HL-60/S4 (cell line): Measurements from ENCODE around the gene KIF16B.

ENCODE experiments used
- in situ Hi-C: fragments of 300-500 bp; cut with MboI; formaldehyde crosslinking; loops from 2 replicates; pipeline ENCODE4 v1.14.3; 2022; ENCODE audit warnings: low sequenced_read_pairs

The KIF16B gene, protein sequence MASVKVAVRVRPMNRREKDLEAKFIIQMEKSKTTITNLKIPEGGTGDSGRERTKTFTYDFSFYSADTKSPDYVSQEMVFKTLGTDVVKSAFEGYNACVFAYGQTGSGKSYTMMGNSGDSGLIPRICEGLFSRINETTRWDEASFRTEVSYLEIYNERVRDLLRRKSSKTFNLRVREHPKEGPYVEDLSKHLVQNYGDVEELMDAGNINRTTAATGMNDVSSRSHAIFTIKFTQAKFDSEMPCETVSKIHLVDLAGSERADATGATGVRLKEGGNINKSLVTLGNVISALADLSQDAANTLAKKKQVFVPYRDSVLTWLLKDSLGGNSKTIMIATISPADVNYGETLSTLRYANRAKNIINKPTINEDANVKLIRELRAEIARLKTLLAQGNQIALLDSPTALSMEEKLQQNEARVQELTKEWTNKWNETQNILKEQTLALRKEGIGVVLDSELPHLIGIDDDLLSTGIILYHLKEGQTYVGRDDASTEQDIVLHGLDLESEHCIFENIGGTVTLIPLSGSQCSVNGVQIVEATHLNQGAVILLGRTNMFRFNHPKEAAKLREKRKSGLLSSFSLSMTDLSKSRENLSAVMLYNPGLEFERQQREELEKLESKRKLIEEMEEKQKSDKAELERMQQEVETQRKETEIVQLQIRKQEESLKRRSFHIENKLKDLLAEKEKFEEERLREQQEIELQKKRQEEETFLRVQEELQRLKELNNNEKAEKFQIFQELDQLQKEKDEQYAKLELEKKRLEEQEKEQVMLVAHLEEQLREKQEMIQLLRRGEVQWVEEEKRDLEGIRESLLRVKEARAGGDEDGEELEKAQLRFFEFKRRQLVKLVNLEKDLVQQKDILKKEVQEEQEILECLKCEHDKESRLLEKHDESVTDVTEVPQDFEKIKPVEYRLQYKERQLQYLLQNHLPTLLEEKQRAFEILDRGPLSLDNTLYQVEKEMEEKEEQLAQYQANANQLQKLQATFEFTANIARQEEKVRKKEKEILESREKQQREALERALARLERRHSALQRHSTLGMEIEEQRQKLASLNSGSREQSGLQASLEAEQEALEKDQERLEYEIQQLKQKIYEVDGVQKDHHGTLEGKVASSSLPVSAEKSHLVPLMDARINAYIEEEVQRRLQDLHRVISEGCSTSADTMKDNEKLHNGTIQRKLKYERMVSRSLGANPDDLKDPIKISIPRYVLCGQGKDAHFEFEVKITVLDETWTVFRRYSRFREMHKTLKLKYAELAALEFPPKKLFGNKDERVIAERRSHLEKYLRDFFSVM (N-terminal part only)

DNA sequence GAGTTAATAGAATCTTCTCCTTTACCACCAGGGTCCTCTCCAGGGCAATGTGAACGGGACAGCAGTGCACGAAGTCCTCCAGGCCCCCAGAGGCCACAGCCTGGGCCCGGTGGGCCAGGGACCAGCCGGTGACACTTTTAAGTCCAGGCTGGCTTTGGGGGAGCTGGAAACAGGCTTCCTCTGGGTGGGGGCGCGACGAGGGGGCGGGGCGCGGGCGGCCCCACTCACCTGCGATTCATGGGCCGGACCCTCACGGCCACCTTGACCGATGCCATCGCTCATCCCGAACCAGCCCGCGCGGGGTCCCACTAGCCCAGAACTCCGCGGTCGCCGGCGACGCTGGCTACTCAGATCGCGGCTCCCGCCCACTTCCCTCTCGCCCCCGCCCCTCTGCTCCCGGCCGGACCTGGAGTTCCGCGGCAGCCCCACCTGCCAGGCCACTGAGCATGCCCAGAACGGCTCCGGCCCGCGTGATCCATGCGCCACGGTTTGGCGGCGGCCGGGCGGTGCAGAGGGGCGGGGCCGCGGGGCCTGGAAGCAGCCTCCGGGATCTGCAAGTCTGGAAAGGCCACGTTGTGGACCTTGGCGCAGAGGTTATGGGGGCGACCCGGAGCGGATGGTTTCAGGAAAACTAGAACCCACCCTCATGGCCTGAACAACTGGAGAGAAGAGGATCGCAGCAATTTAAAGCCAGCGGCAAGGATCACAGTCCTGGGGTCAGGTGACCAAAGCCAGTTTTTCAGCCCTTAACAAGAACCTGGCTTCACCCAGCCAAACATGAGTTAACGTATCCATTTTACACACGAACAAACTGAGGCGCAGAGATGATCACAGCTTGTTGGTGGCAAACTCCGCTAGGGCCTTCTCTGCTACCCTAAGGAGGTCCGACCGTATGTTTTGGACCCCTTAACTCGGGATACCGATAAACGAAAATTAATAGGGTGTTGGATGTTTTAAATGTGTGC is at the start of gene KIF16B:
KIF16B (minus strand) TSS at position 448 of the 965 bp plus-strand sequence; CDS start at position 275, 173 bp downstream.
- in situ Hi-C loops, result no loop called here

GRCh38 chr20:16622501-16622900 is 49.3 kb upstream of the KIF16B start:
- in situ Hi-C loops, result no loop called here

- in situ Hi-C loops, result no loop called here
Observed at GRCh38 chr20:16621435-16622141, 48.3 kb upstream of the KIF16B start.

GRCh38 chr20:16620961-16621360 is 47.7 kb upstream of the KIF16B start:
- in situ Hi-C loops, result no loop called here

DNA sequence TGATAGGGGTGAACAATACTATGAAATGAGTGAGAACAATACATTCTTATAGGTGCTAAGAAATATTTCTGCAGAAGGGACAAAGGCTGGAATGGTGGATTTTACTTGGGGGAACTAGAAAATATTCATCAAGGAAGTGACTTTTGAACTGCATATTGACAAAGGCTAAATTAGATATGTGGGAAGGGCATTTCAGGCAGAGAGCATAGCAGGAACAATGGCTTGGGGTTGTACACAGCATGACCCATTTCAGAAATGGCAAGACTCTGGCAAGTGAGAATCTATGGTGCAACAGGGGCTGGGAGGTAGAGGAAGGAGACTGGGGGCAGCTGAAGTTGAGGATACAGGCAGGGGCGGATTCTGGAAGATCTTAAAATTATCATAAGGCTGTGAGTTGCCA is 46.7 kb upstream of the KIF16B start:
- in situ Hi-C loops, result no loop called here

DNA sequence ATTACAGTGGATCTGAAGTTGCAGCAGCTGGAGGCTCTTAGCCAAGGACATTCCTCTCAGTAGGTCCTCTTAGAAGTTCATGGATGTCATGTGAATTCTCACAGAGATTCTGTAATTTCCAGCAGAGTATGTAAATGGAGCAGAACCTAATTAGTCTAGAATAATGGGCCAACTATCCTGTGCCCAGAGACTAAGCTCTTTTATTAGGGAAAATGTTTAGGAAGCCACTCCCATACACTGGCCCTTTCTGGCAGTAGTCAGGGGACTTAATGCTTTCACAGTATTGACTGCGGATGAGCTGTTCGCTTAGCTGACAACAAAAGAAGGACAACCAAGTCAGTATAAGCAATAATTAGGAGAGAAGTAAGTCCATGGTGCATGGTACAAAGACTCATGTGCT is 43.8 kb upstream of the KIF16B start:
- in situ Hi-C loops, result no loop called here

GRCh38 chr20:16616317-16616716 is 43.1 kb upstream of the KIF16B start:
- in situ Hi-C loops, result no loop called here

DNA sequence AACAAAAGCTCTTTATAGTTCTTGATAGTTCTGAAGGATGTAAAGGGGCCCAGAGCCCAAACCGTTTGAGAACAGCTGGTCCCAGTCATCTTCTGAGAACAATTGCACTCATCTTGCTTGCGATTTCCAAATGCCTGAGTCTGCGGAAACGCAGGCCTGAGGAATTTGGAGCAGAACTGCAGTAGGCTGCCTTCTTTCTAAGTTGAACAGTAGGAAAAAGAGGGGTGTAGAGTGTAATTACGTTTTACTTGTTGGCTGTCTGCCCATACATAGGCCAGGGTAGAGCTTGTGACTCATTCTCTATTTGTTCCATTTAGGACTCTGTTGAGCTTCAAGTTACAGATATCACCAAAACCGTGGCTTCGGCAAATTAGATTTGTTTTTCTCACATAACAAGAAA is 42.0 kb upstream of the KIF16B start:
- in situ Hi-C loops, result no loop called here

DNA sequence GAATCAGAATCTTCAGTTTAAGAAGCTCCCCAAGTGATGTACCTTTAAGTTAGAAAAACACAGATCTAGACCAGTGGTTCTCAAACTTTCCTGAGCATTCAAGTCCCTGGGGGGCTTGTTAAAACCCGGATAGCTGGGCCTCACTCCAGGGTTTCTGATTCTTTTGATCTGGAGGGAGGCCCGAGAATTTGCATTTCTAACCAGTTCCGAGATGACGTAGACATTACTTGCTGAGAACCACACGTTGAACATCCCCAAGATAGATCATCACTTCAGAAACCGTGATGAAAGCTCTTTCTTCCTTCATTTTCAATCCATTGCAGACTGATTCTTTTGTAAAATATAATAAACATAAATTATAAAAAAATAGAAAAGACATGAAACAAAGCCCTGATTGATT is 40.7 kb upstream of the KIF16B start:
- in situ Hi-C loops, result no loop called here

- in situ Hi-C loops, result no loop called here
Observed at GRCh38 chr20:16612706-16613105, 39.5 kb upstream of the KIF16B start.

- in situ Hi-C loops, result no loop called here
Observed at GRCh38 chr20:16611817-16612216, 38.6 kb upstream of the KIF16B start.

DNA sequence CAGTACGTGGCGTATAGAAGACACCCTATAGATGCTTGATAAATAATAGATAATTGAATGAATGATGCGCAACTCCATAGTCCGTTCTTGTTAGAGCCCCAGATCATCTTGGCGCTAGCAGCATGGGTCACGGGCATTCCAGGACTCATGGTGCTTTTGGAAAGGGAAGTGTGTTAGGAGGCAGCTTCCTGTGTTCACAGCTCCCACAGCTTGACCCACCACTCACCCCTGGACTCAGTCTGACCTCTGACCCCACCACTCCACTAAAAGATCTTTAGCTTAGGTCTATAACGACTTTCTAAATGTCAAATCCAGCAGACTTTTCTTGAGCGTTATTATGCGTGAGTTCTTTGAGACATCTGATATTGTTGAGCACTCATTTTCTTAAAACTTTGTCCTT is 35.8 kb upstream of the KIF16B start:
- in situ Hi-C loops, result no loop called here

DNA sequence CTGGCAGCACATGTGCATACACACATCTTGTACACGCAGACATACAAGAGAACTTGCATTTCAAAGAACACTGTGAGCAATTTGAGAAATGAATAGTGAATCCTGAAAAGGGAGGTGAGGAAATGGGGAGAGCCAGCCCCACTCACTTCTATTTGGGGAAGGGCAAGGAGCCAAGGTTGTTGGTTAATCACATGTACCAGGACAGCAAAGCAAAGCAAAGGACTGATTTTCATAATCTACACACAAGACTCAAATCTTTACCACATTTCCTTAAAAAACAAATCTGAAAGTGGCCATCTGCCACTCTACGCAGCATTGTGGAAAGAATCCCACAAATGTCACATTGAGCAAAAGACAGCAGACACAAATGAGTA is 35.0 kb upstream of the KIF16B start:
- in situ Hi-C loops, result no loop called here

DNA sequence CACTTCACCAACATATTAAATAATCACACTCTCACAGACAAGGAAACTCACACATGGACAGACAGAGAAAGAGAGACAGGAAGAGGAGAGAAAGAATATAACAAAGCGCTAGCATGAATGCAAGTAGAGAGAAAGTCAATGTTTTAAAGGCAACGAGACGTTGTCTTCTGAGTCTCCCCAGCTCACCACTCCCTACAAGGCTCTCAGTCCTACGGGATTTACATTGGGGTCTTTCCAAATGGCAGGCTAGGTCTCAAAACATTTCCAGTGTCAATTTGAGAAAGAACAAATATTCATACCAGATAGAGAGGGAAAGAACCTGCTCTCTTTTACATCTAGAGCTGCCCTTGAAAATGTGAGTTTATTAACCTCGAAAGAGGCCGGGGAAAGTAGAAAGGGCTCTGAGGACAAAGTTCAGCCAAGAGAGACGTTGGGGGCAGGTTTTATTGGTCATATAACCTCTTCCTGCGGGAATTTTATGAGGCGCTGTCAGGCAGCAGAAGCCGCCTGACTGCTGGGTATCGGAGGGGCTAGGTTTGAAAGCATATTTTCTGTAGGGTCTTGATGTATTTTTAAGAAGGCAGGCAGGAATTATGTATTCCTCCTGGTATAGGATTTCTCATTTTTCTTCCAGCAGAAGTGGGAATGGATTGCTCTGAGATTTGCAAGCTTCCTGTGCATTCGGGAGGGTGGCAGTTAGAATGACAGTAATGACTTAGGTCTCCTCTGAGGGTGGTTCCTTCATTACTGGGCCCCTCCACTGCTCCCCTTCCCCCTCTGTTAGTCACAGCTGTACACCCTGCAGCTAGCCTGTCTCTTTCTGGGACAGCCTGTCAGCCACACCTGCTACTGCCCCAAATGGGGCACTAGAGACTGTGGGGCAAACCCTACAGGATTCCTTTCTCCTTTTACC is 34.4 kb upstream of the KIF16B start:
- in situ Hi-C loops, result no loop called here

DNA sequence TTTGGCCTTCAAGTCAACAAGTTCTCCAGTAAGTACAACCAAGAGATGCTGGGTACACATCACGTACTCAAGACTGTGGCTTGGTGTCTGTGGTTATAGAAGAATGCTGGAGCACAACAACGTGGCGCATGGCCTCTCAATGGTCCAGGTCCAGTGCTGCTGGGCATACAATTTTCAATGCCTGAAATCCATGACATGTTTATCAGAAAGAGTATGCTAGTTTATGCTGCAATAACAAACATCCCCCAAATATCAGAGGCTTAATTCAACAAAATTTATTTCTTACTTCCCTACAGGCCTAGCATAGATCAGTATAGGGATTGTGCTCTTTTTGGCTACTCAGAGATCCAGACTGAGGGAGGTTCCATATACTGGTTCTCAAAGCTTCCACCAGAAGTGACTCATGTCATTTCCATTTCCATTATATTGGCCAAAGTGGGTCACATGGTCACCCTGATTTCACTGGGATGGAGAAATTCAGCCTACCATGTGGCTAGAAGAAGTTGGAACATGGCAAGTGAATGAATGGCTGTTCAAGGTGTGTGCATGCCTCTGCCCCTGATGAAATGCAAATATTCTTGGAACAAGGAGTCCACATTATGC is 33.3 kb upstream of the KIF16B start:
- in situ Hi-C loops, result no loop called here

DNA sequence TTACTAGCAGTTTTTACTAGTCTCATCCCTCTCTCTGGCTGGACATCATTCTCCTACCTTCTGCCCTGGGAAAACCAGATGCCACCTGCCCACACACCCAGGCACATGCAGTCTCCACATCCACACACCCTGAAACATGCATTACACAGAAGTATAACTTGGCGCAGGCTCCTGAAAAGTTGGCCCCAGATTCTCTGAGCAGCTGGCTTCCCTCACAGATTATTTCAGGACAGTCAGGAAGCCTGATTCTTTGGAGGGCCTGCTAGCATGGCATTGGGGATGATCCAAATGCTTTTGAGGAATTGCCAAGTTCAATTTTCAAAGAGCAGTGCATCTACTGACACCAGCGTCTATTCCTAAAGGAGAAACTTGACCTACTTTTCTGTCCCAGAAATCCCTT is 27.8 kb upstream of the KIF16B start:
- in situ Hi-C loops, result no loop called here

GRCh38 chr20:16599257-16599656 is 26.0 kb upstream of the KIF16B start:
- in situ Hi-C loops, result no loop called here

GRCh38 chr20:16596991-16597390 is 23.7 kb upstream of the KIF16B start:
- in situ Hi-C loops, result no loop called here
